K562 (cell line): Measurements from ENCODE around the gene ESR2. TPM values are rescaled to one million over a fixed set of nuclear protein-coding genes. Genes with fewer than 3 reads are reported as not detected.
A peak's percentile ranks its signal among the peaks of the same experiment; 100 is the strongest.

Source experiments
- ETV6 ChIP-seq, 3 experiments: fragments of 150-350 bp in 1 of 3; sonication (generic) in 1 of 3; formaldehyde crosslinking in 1 of 3; IDR thresholded peaks; 2 replicates each; pipeline versions ENCODE4 v1.6.1 to v1.8.0; 2014 to 2022; ENCODE audit warnings: borderline replicate concordance in 2 of 3, low read depth in 2 of 3, antibody characterized with exemption in 1 of 3, low read length in 1 of 3, mild to moderate bottlenecking in 1 of 3, missing genetic modification reagents in 1 of 3
- FUS ChIP-seq: fragments of 200-400 bp; formaldehyde crosslinking; optimal IDR thresholded peaks from 2 replicates; pipeline ENCODE3; 2017; ENCODE audit warnings: low read depth, low read length
- GABPB1 ChIP-seq: sonication (generic); formaldehyde crosslinking; IDR thresholded peaks from 2 replicates; pipeline ENCODE4 v1.8.0; 2022; ENCODE audit warnings: mild to moderate bottlenecking, missing genetic modification reagents
- HDAC3 ChIP-seq: fragments of 450-650 bp; IDR thresholded peaks from 2 replicates; pipeline ENCODE4 v1.6.1; 2018; ENCODE audit warnings: borderline replicate concordance, mild to moderate bottlenecking, moderate library complexity; ENCODE audit not compliant: partially characterized antibody
- HINFP ChIP-seq: fragments of 450-650 bp; conservative IDR thresholded peaks from 2 replicates; pipeline ENCODE4 v1.6.1; 2016; ENCODE audit warnings: missing genetic modification characterization, low read depth, mild to moderate bottlenecking, control low read depth, missing compliant biosample characterization
- HMG20B ChIP-seq: fragments of 250-450 bp; sonication (Bioruptor Pico); IDR thresholded peaks from 2 replicates; pipeline ENCODE4 v1.5.0; 2021; ENCODE audit warnings: mild to moderate bottlenecking
- KAT7 ChIP-seq: sonication (generic); formaldehyde crosslinking; IDR thresholded peaks from 2 replicates; pipeline ENCODE4 v1.8.0; 2022; ENCODE audit warnings: missing genetic modification reagents, mild to moderate bottlenecking, borderline replicate concordance
- MAFG ChIP-seq: fragments of 450-650 bp; conservative IDR thresholded peaks from 2 replicates; pipeline ENCODE4 v1.6.1; 2016; ENCODE audit warnings: missing genetic modification characterization, missing compliant biosample characterization
- MCM3 ChIP-seq: fragments of 450-650 bp; IDR thresholded peaks from 2 replicates; pipeline ENCODE4 v1.6.1; 2016
- NR1H2 ChIP-seq: sonication (generic); formaldehyde crosslinking; IDR thresholded peaks from 2 replicates; pipeline ENCODE4 v1.4.0; 2020; ENCODE audit warnings: mild to moderate bottlenecking, missing genetic modification reagents
- PML ChIP-seq: IDR thresholded peaks from 2 replicates; pipeline ENCODE4 v1.6.1; 2012; ENCODE audit warnings: low read length, inconsistent platforms
- POLR3G ChIP-seq: IDR thresholded peaks from 2 replicates; pipeline ENCODE4 v1.6.1; 2011; ENCODE audit not compliant: insufficient read length, insufficient replicate concordance; ENCODE audit errors: extremely low read depth
- POU5F1 ChIP-seq: fragments of 150-350 bp; IDR thresholded peaks from 2 replicates; pipeline ENCODE4 v1.6.1; 2014; ENCODE audit warnings: borderline replicate concordance, low read length, low read depth, mild to moderate bottlenecking; ENCODE audit not compliant: partially characterized antibody
- TFE3 ChIP-seq: fragments of 450-650 bp; formaldehyde crosslinking; IDR thresholded peaks from 2 replicates; pipeline ENCODE4 v1.4.0; 2020; ENCODE audit warnings: mild to moderate bottlenecking, mixed read lengths
- U2AF2 ChIP-seq: fragments of 200-400 bp; formaldehyde crosslinking; optimal IDR thresholded peaks from 2 replicates; pipeline ENCODE3; 2017; ENCODE audit warnings: low read depth, mild to moderate bottlenecking, low read length
- ZBTB2 ChIP-seq: fragments of 450-650 bp; IDR thresholded peaks from 2 replicates; pipeline ENCODE4 v1.6.1; 2016; ENCODE audit warnings: antibody characterized with exemption
- ZC3H4 ChIP-seq: sonication (generic); formaldehyde crosslinking; IDR thresholded peaks from 2 replicates; pipeline ENCODE4 v1.9.0; 2021; ENCODE audit warnings: missing genetic modification reagents, borderline replicate concordance
- ZKSCAN8 ChIP-seq: fragments of 200-800 bp; sonication (Bioruptor generic); IDR thresholded peaks from 2 replicates; pipeline ENCODE4 v1.6.1; 2016; ENCODE audit warnings: missing genetic modification characterization, missing compliant biosample characterization
- ZNF197 ChIP-seq: fragments of 200-800 bp; sonication (Bioruptor generic); IDR thresholded peaks from 2 replicates; pipeline ENCODE4 v1.6.1; 2016; ENCODE audit warnings: low read depth, missing genetic modification characterization, missing compliant biosample characterization
- ZNF274 ChIP-seq: IDR thresholded peaks from 2 replicates; pipeline ENCODE4 v1.6.1; 2011; ENCODE audit warnings: low read depth, mild to moderate bottlenecking, low read length, moderate library complexity, borderline replicate concordance
- ZNF347 ChIP-seq: fragments of 450-650 bp; formaldehyde crosslinking; IDR thresholded peaks from 2 replicates; pipeline ENCODE4 v1.4.0; 2020; ENCODE audit warnings: low read depth, mild to moderate bottlenecking, moderate library complexity
- ZNF699 ChIP-seq: fragments of 250-450 bp; sonication (Bioruptor Pico); IDR thresholded peaks from 2 replicates; pipeline ENCODE4 v1.8.0; 2021; ENCODE audit warnings: mild to moderate bottlenecking, moderate library complexity; ENCODE audit not compliant: insufficient replicate concordance
- polyA plus RNA-seq, 8 experiments: library from polyadenylated mRNA; depleted of rRNA in 4 of 8; stranded (reverse) in 5 of 8; unstranded in 3 of 8; fragments of >200 nt; fragmentation: Nextera tagmentation in 2 of 8; fragmentation: Illumina TruSeq in 1 of 8; extraction: Ambion mirVana in 2 of 8; extraction: Trizol in 1 of 8; gene quantifications; 2 replicates each; pipeline versions ENCODE4 v1.2.1 to v1.2.3, GENCODE V29; 2011 to 2014; ENCODE audit warnings: inconsistent platforms in 1 of 8, missing spikeins in 1 of 8
- total RNA-seq, 7 experiments: library from RNA; depleted of rRNA in 6 of 7; stranded (reverse); fragments of >200 nt in 6 of 7; fragmentation: Illumina TruSeq in 2 of 7; extraction: Trizol in 2 of 7; gene quantifications; 2 replicates each; pipeline versions ENCODE4 v1.2.1 to v1.2.3, GENCODE V29; 2011 to 2021; ENCODE audit warnings: low replicate concordance in 1 of 7
- TF ChIP-seq, protein P1 (sequence below): fragments of 450-650 bp; formaldehyde crosslinking; IDR thresholded peaks from 2 replicates; pipeline ENCODE4 v1.4.0; 2020; ENCODE audit warnings: mild to moderate bottlenecking

Gene ESR2
- total and polyA plus RNA-seq, 9 of the 15 experiments (the other 6 are each of a cell fraction or from before 2014, with no cell fraction given), result 0.07 to 3.8 (median 2.0) TPM

DNA sequence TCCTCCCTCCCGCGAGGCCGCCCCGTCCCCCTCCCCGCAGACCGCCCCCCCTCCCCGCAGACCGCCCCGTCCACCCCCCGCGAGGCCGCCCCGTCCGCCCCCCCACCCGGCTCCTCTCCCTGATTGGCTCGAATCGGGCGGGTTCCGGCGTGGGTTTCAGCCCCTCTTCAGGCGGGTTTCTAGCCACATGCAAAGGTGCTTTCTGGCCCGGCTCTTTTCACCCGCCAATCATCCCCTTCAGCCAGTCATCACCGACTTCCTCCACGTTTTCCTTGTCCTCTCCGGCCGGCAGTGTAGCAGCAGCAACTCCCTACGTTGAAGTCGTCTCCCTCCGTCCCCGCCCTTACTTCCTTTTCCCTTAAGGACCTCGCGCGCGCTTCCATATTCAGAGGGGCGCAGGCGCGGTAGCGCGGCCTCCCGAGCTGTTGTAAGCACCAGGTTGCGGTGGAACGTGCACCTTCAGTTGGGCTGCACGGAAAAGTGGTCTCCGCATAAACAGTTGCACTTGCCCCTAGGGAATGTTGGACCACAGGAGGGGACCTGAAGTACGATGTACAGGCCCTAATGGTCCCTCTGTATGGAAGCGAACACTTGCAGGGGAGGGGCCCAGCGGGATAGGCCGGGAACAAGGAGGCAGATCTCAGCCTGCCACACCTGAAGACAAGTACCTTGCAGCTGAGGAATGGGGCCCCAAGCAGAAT is 44.6 kb upstream of the ESR2 start (continued):
- TF ChIP-seq ETV6 (IDR thresholded peaks at IDR 0.05; ENCODE audit: borderline replicate concordance in 1 of 2, low read depth in 2 of 2, low read length in 1 of 2) (no peak), ETV6 (CRISPR knock-in tag; IDR thresholded peaks at IDR 0.05; ENCODE audit: borderline replicate concordance) (no peak), ZNF699 (no peak), MAFG (tag) (no peak), HDAC3 (no peak), HMG20B (CRISPR knock-in tag) (no peak), MCM3 (no peak), HINFP (tag) (no peak), FUS (no peak), U2AF2 (no peak), ZKSCAN8 (CRISPR knock-in tag) (no peak), POU5F1 (no peak), ZC3H4 (CRISPR knock-in tag) (no peak), TFE3 (CRISPR knock-in tag) (no peak), ZNF197 (CRISPR knock-in tag) (no peak), ZNF274 (no peak), NR1H2 (CRISPR knock-in tag) (no peak), ZNF347 (CRISPR knock-in tag) (no peak), KAT7 (CRISPR knock-in tag) (no peak), PML (no peak), POLR3G (no peak), ZBTB2 (peak; percentile 56; the same call in 1 of the 2 replicates), GABPB1 (CRISPR knock-in tag) (peak; percentile 60; the same call in 1 of the 2 replicates)
- TF ChIP-seq, protein P1, sequence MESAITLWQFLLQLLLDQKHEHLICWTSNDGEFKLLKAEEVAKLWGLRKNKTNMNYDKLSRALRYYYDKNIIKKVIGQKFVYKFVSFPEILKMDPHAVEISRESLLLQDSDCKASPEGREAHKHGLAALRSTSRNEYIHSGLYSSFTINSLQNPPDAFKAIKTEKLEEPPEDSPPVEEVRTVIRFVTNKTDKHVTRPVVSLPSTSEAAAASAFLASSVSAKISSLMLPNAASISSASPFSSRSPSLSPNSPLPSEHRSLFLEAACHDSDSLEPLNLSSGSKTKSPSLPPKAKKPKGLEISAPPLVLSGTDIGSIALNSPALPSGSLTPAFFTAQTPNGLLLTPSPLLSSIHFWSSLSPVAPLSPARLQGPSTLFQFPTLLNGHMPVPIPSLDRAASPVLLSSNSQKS (CRISPR knock-in tag), result no peak
